Prostate gland (tissue), 2 donors: Measurements from ENCODE around the gene ANKRD44.

Experiments
- POLR2A ChIP-seq: fragments of 450-650 bp; IDR thresholded peaks from one replicate; pipeline ENCODE4 v1.6.1; 2016; ENCODE audit warnings: antibody characterized with exemption, mild to moderate bottlenecking
- POLR2AphosphoS5 ChIP-seq: sonication (generic); formaldehyde crosslinking; IDR thresholded peaks from one replicate; pipeline ENCODE4 v1.6.1; 2017; ENCODE audit warnings: antibody characterized with exemption
- TF ChIP-seq, protein P1 (sequence below), 4 experiments: fragments of 200-600 bp in 2 of 4; fragments of 450-650 bp in 2 of 4; sonication (generic) in 2 of 4; IDR thresholded peaks; 1 replicate in 3 of 4; 2 replicates in 1 of 4; pipeline ENCODE4 v1.5.1; 2016 to 2019; ENCODE audit warnings: antibody characterized with exemption in 4 of 4, mild to moderate bottlenecking in 2 of 4, moderate library complexity in 2 of 4

DNA sequence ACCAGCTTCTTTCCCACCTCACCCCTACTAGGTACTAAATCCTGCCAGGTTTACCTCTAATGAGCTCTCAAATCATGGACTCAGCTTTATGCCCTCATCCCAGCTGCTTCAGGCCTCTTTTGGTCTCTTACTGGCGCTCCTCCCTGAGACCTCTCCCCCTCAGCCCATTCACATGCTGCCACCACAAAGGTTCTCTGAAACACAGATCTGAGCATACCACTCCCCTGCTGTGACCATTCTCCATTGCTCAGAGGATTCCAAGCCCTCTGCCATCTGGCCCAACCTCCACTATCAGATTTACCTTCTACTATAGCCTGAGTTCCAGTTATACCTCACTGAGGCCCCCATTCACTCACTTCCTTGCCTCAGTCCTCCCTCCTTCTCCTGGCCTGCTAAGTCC lies 174.8 kb downstream of the ANKRD44 start:
- TF ChIP-seq, protein P1, sequence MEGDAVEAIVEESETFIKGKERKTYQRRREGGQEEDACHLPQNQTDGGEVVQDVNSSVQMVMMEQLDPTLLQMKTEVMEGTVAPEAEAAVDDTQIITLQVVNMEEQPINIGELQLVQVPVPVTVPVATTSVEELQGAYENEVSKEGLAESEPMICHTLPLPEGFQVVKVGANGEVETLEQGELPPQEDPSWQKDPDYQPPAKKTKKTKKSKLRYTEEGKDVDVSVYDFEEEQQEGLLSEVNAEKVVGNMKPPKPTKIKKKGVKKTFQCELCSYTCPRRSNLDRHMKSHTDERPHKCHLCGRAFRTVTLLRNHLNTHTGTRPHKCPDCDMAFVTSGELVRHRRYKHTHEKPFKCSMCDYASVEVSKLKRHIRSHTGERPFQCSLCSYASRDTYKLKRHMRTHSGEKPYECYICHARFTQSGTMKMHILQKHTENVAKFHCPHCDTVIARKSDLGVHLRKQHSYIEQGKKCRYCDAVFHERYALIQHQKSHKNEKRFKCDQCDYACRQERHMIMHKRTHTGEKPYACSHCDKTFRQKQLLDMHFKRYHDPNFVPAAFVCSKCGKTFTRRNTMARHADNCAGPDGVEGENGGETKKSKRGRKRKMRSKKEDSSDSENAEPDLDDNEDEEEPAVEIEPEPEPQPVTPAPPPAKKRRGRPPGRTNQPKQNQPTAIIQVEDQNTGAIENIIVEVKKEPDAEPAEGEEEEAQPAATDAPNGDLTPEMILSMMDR (IDR thresholded peaks at IDR 0.05) = no peak
- TF ChIP-seq POLR2AphosphoS5 = no peak
- TF ChIP-seq POLR2A = no peak
